HT1080 (cell line): ENCODE measurements around the gene AP1G1. TPM values are rescaled to one million over a fixed set of nuclear protein-coding genes. Genes with fewer than 3 reads are reported as not detected.
"Not testable (repeated sequence)": the region's sequence is repeated elsewhere in the genome, so short reads cannot be mapped to it uniquely, and the experiment has no call there.

Source experiments
- DNase-seq: peaks from one replicate; pipeline ENCODE4 v3.0.0-alpha.2; 2015; ENCODE audit warnings: low read depth
- polyA plus RNA-seq, 2 experiments: library from polyadenylated mRNA; depleted of rRNA; stranded (reverse); fragments of >200 nt; gene quantifications; 2 replicates each; pipeline ENCODE4 v1.2.3, GENCODE V29; 2015
- total RNA-seq: library from RNA; depleted of rRNA; stranded (reverse); fragments of >200 nt; shearing (Covaris generic); gene quantifications from 2 replicates; pipeline ENCODE4 v1.2.3, GENCODE V29; 2014; rRNA removed

AP1G1 gene
- 36.7 and 53.4 TPM in 2 replicates for total RNA-seq
- 24.3 and 30.7 TPM in 2 replicates for polyA plus RNA-seq (2015; cell fraction: cytosol; rRNA removed)
- polyA plus RNA-seq (2015; cell fraction: nucleus; rRNA removed) = 77.8 and 83.1 TPM in 2 replicates

DNA sequence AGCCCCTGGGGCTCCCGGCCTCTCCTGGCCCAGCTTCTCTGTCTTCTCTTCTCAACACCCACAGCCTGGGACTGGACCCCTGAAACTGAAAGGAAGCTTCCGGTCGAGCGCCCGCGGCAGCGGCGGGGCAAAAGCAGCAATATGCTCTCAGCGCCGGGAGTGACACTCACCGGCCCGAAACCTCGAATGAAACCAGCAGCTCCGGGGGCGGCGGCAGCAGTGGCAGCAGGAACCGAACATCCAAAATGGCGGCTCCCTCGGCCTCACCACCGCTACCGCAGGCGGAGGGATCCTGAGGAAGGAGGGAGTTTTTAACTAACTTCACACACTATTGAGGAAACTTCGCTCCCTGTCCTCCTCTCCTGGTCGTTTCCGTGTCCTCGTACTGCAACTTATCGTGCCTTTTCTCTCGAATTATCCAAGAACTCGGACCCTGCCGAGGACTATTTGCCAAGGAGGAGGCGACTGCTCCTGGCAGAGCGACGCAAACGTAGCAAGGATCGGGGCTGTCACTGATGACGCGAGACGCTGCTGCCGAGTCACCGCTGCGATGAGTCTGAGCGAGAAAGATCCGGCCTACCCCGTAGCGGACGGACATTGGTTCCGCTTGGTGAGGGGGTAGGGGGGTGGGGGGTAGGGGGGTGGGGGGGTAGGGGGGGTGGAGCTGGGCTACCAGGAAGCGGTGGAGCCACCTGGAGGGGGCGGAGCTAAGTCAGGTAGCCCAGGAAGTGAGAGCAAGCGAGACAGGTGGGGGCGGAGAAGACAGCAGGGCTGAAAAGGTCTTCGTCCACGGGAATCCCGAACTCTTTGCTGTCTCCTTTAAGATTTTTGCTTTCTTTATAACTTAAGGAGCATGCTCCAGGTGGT lies at the start of gene AP1G1:
Gene AP1G1, minus strand, starts transcription at position 242 of the 867 bp plus-strand sequence. CDS start 19,355 bp downstream, outside the sequence.
- DNase-seq = peak; percentile 90

DNA sequence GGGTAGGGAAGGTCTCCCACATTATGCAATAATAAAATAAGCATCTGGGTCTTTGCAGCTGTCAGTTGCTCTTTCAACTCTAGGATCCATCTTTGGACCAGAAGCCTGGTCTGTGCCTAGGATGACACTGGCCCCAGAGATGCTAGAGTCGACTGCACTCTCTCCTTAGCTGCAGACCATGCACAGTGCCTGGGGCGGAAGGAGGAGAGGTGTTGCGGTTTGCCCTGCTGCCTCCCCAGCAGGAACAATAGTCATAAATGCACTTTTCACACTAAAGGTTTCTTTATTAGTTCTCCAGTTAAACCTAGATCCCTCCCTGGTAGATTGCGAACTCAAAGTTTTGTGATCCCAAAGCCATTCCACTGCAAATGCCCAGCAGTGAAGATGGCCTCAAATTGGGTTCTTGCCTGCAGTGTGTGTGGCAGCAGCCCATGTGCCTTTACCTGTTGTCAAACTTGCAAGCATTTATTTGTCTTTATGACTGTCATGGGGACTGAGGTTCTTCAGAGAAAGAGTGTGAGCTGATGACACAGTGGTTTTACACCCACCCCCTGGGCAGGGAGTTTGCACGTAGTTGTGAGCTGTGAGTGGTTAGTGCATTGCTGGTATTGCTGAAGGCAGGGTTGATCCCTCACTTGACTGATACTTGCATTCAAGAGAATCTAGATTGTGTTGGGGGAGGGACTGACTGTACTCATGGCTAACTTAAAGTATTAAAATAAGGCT lies 47.5 kb upstream of the AP1G1 start:
- DNase-seq = no peak

GRCh38 chr16:71854369-71854948 lies 45.8 kb upstream of the AP1G1 start:
- no peak for DNase-seq

DNA sequence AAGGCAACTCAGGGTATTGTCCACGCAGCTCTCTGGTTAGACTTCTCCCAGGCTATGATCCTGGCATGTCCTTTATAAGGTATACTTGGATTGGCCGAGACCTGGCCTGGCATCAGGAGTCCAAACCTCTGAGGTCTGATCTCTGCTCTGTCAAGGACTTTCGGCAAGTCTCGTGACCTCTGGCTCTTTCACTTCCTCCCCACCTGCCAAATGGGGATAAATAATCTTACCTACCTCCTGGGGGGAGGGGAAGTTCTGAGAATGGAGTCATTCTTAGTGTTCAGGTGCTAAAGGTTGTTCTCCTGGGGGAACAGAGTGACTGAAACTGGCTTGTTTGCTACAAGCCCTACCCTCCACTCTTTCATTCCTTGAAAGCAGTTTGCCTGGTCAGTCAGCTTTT lies 44.8 kb upstream of the AP1G1 start:
- no peak for DNase-seq

DNA sequence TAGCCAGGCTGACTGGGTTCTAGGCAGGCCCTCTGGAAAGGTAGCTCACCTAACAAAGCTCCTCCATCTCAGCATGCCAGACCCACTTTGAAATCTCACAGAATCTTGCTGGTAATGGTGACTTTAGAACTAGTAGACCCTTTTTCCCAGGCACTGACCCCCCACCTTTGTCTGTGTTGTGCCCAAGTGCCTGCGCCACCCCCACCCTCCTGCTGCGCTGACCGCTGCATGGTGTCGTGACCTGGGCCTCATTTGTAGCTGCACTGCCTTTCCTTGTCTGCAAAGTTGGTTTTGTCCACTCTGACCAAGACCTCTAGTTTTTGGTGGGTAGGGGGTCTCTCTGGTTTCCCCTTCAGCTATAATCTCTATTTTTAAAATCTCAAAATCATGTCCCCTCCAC lies 43.9 kb upstream of the AP1G1 start:
- no peak for DNase-seq

GRCh38 chr16:71852158-71852557 lies 43.5 kb upstream of the AP1G1 start:
- no peak for DNase-seq

DNA sequence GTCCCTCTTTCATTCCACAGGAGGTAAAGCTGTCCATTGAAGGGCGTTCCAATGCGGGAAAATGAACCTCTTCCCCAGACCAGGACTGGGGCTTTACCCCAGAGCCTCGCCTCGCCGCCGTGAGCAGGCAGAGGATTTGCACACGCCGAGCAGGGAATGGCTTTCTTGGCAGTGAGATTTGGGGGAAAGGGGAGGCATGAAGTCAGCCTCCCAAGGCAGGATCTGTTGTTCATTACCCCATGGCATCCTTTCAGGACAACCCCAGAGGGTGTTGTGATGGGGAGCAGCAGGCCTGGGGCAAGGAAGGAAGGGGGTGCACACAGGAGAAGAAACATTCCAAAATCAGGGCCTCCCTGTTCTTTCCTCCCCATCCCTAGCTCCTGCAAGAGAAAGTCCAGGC lies 43.1 kb upstream of the AP1G1 start:
- no peak for DNase-seq

DNA sequence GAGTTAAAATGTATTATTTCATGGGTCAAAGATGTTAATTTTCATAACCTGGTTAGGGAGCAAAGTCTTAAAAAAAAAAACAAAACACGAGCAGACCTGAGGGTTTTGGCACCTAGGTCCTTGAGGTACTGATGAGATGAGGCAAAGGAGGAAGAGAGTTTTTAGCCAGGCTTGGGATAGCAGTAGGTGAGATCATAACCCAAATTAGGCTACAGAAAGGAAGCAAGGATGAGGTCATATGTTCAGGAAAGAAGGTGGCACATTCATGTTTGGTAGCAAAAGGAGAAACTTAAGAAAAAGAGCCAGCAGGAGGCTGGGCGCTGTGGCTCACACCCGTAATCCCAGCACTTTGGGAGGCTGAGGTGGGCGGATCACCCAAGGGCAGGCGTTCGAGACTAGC lies 40.0 kb upstream of the AP1G1 start:
- no peak for DNase-seq

DNA sequence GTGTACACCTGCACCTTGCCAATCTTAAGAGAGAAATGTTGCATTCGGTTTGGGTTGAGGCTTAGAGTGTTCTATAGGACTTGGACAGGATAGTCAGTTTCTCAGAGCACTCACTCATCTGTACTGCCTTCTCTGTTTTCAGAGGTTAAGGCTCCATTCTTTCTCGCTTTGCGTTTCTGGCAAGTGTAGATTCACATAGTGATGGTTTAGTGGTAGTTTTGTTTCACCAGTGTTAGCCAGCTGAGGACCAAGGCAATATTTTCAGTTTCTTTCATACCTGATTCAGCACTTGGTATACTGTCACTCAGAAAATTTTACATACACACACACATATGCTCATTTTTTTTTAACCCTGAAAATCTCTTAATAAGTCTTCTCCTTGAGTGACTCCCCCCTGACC lies 38.5 kb upstream of the AP1G1 start:
- no peak for DNase-seq

DNA sequence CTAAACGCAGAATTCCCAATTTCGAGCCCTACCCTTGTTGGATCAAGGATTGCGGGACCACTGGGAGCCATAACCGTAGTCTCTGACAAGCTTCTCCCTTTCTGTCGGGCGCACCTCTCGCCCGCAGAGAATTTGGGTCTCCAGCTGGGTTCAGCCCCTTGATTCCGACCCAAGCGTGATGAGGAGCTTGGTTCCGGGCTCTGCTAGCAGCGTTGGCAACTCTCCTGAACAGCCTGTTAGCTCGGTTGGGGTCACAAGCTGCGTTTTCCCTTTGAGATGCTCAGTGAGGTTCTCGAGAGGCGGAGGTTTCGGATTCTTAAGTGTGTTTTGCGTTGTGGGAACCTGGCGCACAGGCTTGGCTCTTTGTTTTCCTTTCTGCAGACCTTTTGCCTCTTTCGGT lies 37.8 kb upstream of the AP1G1 start:
- no peak for DNase-seq

GRCh38 chr16:71845639-71846430 lies 37.2 kb upstream of the AP1G1 start, which contains the start of gene ATXN1L:
TSS of gene ATXN1L (plus strand) at chr16:71845976. CDS start at chr16:71849741, 3,765 bp downstream.
- peak; percentile 81 for DNase-seq

DNA sequence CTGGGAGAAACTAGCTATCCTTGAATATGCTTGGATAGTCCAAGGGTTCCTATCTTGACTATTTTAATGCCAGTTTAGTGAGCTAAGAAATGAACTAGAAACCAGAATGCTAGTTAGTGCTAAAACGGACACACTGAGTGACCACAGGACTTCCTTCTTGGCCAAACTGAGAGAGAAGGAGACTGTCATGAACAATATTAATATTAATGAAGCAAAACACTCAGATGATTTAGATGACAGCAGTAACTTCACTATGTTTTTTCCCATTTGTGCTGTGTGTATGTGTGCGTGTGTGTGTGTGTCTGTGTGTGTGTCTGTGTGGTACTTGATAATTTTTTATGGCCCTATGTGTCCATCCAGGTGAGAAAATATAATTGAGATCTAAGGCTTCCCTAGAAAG lies 34.9 kb upstream of the AP1G1 start:
- DNase-seq = no peak

GRCh38 chr16:71840052-71840451 lies 31.4 kb upstream of the AP1G1 start:
- DNase-seq = no peak

DNA sequence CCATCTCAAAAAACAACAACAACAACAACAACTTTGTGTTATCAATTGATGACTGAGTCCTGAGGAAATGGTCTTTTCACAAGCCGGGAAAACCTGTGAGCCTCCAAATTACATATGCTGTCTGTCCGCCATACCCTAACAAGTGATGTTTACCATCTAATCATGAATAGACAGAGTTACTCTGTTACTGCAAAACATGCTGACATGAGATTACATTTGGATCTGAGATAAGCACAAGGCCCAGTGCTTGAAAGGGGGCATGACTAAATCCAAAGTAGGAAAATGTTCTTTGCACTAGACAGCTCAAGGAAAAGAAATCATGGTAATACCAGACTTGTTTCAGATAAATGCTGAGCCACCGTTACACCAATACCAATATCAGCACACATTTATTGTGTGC lies 28.5 kb upstream of the AP1G1 start:
- no peak for DNase-seq

GRCh38 chr16:71834291-71834690 lies 25.7 kb upstream of the AP1G1 start:
- no peak for DNase-seq

DNA sequence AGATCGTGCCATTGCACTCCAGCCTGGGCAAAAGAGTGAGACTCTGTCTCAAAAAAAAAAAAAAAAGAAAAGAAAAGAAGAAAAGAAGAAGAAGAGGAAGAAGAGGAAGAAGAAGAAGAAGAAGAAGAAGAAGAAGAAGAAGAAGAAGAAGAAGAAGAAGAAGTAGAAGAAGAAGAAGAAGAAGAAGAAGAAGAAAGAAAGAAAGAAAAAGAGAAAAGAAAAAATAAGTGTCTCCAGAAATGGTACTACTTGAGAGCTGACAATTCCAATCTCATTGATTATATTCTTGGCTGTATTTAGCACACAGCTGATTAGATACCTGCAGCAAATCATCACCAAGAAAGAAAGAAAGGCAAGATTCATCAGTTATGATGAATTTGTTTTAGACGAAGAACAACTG lies 23.5 kb upstream of the AP1G1 start:
- DNase-seq = not testable (repeated sequence)

DNA sequence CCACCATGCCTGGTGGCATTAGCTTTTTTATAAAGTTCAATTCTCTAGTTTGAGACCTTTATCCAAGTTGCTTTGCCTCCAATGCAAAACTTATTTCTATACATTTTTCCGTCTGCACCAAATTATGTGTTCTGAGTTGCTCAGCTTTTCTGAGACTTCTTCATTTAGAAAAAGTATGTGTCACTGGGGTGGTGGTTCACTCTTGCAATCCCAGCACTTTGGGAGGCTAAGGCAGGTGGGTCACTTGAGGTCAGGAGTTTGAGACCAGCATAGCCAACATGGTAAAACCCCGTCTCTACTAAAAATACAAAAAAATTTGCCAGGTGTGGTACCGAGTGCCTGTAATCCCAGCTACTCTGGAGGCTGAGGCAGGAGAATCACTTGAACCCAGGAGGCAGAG lies 23.1 kb upstream of the AP1G1 start:
- not testable (repeated sequence) for DNase-seq

GRCh38 chr16:71830359-71830758 lies 21.7 kb upstream of the AP1G1 start:
- DNase-seq = no peak

- no peak for DNase-seq
Observed at GRCh38 chr16:71826533-71827017, 17.9 kb upstream of the AP1G1 start.

DNA sequence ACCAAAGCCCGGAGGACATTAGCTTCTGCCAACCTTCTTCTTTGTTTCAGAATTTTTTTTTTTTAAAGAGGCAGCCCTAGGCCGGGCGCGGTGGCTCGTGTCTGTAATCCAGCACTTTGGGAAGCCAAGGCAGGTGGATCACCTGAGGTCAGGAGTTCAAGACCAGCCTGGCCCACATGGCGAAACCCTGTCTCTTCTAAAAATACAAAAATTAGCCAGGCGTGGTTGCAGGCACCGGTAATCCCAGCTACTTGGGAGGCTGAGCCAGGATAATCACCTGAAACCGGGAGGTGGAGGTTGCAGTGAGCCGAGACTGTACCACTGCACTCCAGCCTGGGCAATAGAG lies 8.5 kb upstream of the AP1G1 start:
- not testable (repeated sequence) for DNase-seq

DNA sequence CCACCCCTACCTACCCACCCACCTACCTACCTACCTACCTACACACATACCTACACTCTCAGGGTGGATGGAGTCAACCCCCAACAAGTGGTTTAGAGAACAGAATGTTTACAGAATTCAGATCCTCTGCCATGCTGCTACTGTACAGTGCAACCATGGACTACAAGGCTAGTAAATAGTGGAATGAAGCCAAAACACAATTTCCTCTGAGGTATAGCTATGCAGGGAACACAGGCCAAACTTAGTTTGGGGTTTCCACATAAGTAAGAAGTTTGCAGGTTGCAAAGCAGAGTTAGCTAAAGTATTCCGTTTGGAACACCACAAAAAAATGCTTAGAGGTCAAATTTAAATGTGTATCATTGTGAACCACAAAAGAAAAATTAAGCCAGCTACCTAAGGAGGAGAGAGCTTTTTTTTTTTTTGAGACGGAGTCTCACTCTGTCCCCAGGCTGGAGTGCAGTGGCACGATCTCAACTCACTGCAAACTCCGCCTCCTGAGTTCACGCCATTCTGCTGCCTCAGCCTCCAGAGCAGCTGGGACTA lies 2.7 kb upstream of the AP1G1 start:
- DNase-seq = peak; percentile 5
